OCI-LY1 (cell line): ENCODE measurements around the gene MRAS.

Source experiments
- H2AFZ ChIP-seq: fragments of 200-600 bp; sonication (generic), shearing (Covaris generic); 2 replicates; pipeline ENCODE4 v1.6.0; 2014; ENCODE audit warnings: antibody characterized with exemption, mild to moderate bottlenecking, low read length
- H3F3A ChIP-seq: fragments of 200-600 bp; sonication (generic), shearing (Covaris generic); 2 replicates; pipeline ENCODE4 v1.6.0; 2014; ENCODE audit warnings: mild to moderate bottlenecking, antibody characterized with exemption, low read length, moderate library complexity; ENCODE audit not compliant: insufficient read depth
- H3K27ac ChIP-seq: fragments of 200-600 bp; sonication (generic); 2 replicates; pipeline ENCODE4 v1.5.1; 2014; ENCODE audit warnings: low read length, mixed run types, mild to moderate bottlenecking, low read depth; ENCODE audit not compliant: poor library complexity, severe bottlenecking
- H3K27me3 ChIP-seq: fragments of 200-600 bp; sonication (generic); 2 replicates; pipeline ENCODE4 v1.6.0; 2014; ENCODE audit warnings: antibody characterized with exemption, mild to moderate bottlenecking, low read length, moderate library complexity; ENCODE audit not compliant: insufficient read depth
- H3K36me3 ChIP-seq: fragments of 200-600 bp; sonication (generic); 2 replicates; pipeline ENCODE4 v1.6.1; 2014; ENCODE audit warnings: mild to moderate bottlenecking, antibody characterized with exemption, low read length, moderate library complexity, mixed read lengths; ENCODE audit not compliant: insufficient read depth
- H3K4me1 ChIP-seq: fragments of 200-600 bp; sonication (generic); 2 replicates; pipeline ENCODE4 v1.5.1; 2014; ENCODE audit warnings: mild to moderate bottlenecking, low read length, moderate library complexity; ENCODE audit not compliant: insufficient read depth, severe bottlenecking
- H3K4me2 ChIP-seq: fragments of 200-600 bp; sonication (generic), shearing (Covaris generic); 2 replicates; pipeline ENCODE4 v1.6.1; 2014; ENCODE audit warnings: low read length
- H3K4me3 ChIP-seq: fragments of 200-600 bp; sonication (generic); 2 replicates; pipeline ENCODE4 v1.5.1; 2014; ENCODE audit warnings: low read length, low read depth, mild to moderate bottlenecking, mixed read lengths; ENCODE audit not compliant: poor library complexity, severe bottlenecking
- H3K79me2 ChIP-seq: fragments of 200-600 bp; shearing (Covaris generic); 2 replicates; pipeline ENCODE4 v1.6.1; 2016; ENCODE audit warnings: mixed run types, low read length, mixed read lengths; ENCODE audit not compliant: insufficient read depth
- H3K9ac ChIP-seq: fragments of 200-600 bp; sonication (generic), shearing (Covaris generic); 2 replicates; pipeline ENCODE4 v1.6.1; 2014; ENCODE audit warnings: mild to moderate bottlenecking, low read length, mixed read lengths
- H3K9me2 ChIP-seq: fragments of 200-600 bp; sonication (generic), shearing (Covaris generic); 2 replicates; pipeline ENCODE4 v1.6.1; 2014; ENCODE audit warnings: low read depth, mild to moderate bottlenecking, low read length, mixed read lengths
- H3K9me3 ChIP-seq: fragments of 200-600 bp; shearing (Covaris generic); 2 replicates; pipeline ENCODE4 v1.6.1; 2014; ENCODE audit warnings: low read length, mixed read lengths
- H4K20me1 ChIP-seq: fragments of 200-600 bp; sonication (generic), shearing (Covaris generic); 2 replicates; pipeline ENCODE4 v1.6.0; 2016; ENCODE audit warnings: mild to moderate bottlenecking, low read length; ENCODE audit not compliant: insufficient read depth
- EZH2 ChIP-seq: fragments of 200-600 bp; sonication (generic), shearing (Covaris generic); IDR thresholded peaks from 2 replicates; pipeline ENCODE4 v1.8.0; 2017; ENCODE audit warnings: borderline replicate concordance, mixed run types, mild to moderate bottlenecking, antibody characterized with exemption, low read length, moderate library complexity, mixed read lengths
- TF ChIP-seq, protein P1 (sequence below): fragments of 200-600 bp; sonication (generic), shearing (Covaris generic); IDR thresholded peaks from 2 replicates; pipeline ENCODE4 v1.5.1; 2017; ENCODE audit warnings: mild to moderate bottlenecking, antibody characterized with exemption, low read length, moderate library complexity, mixed read lengths

The MRAS gene

DNA sequence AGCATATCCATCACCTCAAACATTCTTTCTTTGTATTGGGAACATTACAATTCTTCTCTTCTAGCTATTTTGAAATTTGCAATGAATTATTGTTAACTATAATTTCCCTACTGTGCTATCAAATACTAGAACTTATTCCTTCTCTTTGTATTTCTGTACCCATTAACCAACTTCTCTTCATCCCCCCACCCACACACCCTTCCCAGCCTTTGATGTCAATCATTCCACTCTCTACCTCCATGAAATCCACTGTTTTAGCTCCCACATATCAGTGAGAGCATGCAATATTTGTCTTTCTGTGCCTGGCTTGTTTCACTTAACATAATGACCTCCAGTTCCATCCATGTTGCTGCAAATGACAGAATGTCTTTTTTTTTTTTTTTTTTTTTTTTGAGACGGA lies 30.6 kb downstream of the MRAS start:
- H3K79me2 ChIP-seq: no peaks in the 10 kb centered on the region
- H3K36me3 ChIP-seq: no peaks in the 10 kb centered on the region

DNA sequence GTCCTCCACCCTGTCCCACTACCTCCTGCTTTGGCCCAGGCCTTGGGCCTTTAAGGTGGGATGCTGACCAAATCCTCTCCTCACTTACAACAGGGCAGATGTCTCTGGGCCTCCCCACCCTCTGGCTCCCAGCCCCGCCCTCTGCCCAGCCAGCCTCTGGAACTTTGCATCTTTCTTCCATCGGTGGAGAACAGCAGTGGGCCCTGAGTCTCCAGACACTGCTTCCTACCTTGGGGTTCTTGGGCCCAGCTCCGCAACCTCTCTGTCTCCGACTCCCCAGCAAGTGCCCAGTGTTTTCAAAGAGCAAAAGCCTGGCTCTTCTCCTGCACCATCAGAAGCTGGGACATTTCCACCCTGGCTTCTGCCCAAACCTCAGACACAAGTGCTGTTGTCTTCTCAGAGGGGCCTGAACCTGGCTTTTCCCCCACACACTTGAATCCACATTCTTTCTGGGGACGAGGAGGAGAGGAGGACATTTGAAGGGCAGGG lies 33.1 kb downstream of the MRAS start:
- no peaks in the 10 kb centered on the region for H4K20me1 ChIP-seq

More for the DNA sequence above, 30.6 kb downstream of the MRAS start:
- Histone ChIP-seq H3F3A (no peaks in the 10 kb centered on the region), H3K27ac (no peak overlapping the region), H3K4me2 (no peak overlapping the region), H3K27me3 (0 out of 2 replicates have a peak, but pooled peaks cover 4% of the 10 kb centered on the region), H3K9ac (no peak overlapping the region), H4K20me1 (no peaks in the 10 kb centered on the region), H3K4me1 (no peaks in the 10 kb centered on the region), H2AFZ (no peak overlapping the region), H3K9me2 (no peaks in the 10 kb centered on the region), H3K9me3 (no peaks in the 10 kb centered on the region), H3K4me3 (no peak overlapping the region)
- no peak for TF ChIP-seq EZH2
- TF ChIP-seq, protein P1, sequence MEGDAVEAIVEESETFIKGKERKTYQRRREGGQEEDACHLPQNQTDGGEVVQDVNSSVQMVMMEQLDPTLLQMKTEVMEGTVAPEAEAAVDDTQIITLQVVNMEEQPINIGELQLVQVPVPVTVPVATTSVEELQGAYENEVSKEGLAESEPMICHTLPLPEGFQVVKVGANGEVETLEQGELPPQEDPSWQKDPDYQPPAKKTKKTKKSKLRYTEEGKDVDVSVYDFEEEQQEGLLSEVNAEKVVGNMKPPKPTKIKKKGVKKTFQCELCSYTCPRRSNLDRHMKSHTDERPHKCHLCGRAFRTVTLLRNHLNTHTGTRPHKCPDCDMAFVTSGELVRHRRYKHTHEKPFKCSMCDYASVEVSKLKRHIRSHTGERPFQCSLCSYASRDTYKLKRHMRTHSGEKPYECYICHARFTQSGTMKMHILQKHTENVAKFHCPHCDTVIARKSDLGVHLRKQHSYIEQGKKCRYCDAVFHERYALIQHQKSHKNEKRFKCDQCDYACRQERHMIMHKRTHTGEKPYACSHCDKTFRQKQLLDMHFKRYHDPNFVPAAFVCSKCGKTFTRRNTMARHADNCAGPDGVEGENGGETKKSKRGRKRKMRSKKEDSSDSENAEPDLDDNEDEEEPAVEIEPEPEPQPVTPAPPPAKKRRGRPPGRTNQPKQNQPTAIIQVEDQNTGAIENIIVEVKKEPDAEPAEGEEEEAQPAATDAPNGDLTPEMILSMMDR: no peak

DNA sequence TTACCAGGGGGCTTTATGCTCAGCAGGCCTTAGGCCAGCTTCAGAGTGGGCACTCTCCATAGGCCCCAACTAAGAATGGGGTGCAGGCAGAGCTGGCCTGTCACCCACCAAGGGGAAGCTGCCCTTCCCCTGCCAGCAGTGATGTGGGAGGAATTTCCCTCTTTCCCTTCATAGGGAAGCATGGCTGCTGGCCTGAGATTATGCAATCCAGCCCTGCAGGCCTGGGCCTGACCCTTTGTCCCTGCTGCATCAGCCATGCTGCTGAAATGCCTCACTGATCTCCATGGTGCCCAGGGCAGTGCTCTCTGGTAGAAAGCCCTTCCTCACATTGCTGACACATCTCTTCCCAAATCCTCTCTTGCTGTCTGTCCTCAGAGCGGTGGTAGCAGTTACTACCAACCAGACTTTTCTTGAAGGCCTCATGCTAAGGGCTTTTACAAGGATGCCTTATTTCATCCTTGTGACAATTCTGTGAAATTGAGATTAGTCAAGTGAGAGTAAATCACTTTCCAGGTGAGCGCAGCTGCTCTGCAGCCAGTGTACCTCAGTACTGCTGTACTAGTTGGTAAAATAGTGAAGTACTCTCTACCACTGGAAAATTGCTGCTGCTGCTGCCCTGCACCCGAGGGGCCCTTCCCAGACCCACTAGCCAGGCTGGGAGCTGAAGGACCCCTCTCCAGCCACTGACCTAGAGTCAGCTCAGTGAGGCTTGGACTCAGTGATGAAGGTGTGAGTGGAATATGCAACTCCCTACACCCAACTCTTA lies 33.8 kb downstream of the MRAS start:
- Histone ChIP-seq H3K9me2 (no peaks in the 10 kb centered on the region), H3K9me3 (no peaks in the 10 kb centered on the region), H3K79me2 (no peaks in the 10 kb centered on the region), H3F3A (no peaks in the 10 kb centered on the region), H3K27me3 (0 out of 2 replicates have a peak, but pooled peaks cover 4% of the 10 kb centered on the region), H3K36me3 (no peaks in the 10 kb centered on the region), H3K4me2 (no peak overlapping the region), H3K4me1 (no peaks in the 10 kb centered on the region), H4K20me1 (no peaks in the 10 kb centered on the region), H3K9ac (no peak overlapping the region), H2AFZ (no peak overlapping the region), H3K27ac (no peak overlapping the region), H3K4me3 (no peak overlapping the region)
- no peak for TF ChIP-seq EZH2
- TF ChIP-seq, protein P1: no peak

More for the DNA sequence above, 33.1 kb downstream of the MRAS start:
- Histone ChIP-seq H3K36me3 (no peaks in the 10 kb centered on the region), H3F3A (no peaks in the 10 kb centered on the region), H3K27me3 (0 out of 2 replicates have a peak, but pooled peaks cover 4% of the 10 kb centered on the region), H3K9ac (no peak overlapping the region), H3K4me2 (no peak overlapping the region), H3K9me2 (no peaks in the 10 kb centered on the region), H3K4me3 (no peak overlapping the region), H3K9me3 (no peaks in the 10 kb centered on the region), H3K79me2 (no peaks in the 10 kb centered on the region), H3K27ac (no peak overlapping the region), H3K4me1 (no peaks in the 10 kb centered on the region), H2AFZ (no peak overlapping the region)
- TF ChIP-seq, protein P1: no peak
- TF ChIP-seq EZH2: no peak
